Mesenteric fat pad (tissue), 1 donor: ENCODE data around the gene ADGRL1. TPM values are rescaled to one million over a fixed set of nuclear protein-coding genes. Genes with fewer than 3 reads are reported as not detected.
"Not testable (repeated sequence)": the region's sequence is repeated elsewhere in the genome, so short reads cannot be mapped to it uniquely, and the experiment has no call there.

Experiments
- DNase-seq: peaks from one replicate; pipeline ENCODE4 v3.0.0-alpha.2; 2020; ENCODE audit warnings: low spot score
- long read RNA-seq: library from polyadenylated mRNA; unstranded; transcript quantifications from one replicate; pipeline ENCODE4 v2.0.0, GENCODE V29; 2020
- total RNA-seq: library from RNA; stranded (reverse); fragmentation: NEBNext Ultra II Directional; extraction: Animal tissue kit (Norgen Biotek cat#: 25700); gene quantifications from one replicate; pipeline ENCODE4 v1.2.1, GENCODE V29; 2021
- donor health status: DM: yes; HTN: yes; CAD: no.

Gene ADGRL1
- 27.1 TPM for total RNA-seq
- long read RNA-seq, partial matches to known transcripts, result 0 of 11 reads
- long read RNA-seq, other reads (novel, unspliced or antisense), result 11 of 11 reads

- not testable (repeated sequence) for DNase-seq
These were observed at the start of gene ADGRL1 for GRCh38 chr19:14205452-14206287. Gene ADGRL1, minus strand, starts transcription at chr19:14206169. Its CDS starts 22,567 bp downstream, at chr19:14183602.

GRCh38 chr19:14255316-14255715 lies 49.3 kb upstream of the ADGRL1 start:
- not testable (repeated sequence) for DNase-seq

GRCh38 chr19:14253822-14254599 lies 48.0 kb upstream of the ADGRL1 start:
- DNase-seq, result not testable (repeated sequence)

GRCh38 chr19:14252136-14252535 lies 46.2 kb upstream of the ADGRL1 start:
- DNase-seq, result not testable (repeated sequence)

- no peak for DNase-seq
These were observed 44.9 kb upstream of the ADGRL1 start for GRCh38 chr19:14250870-14251269.

GRCh38 chr19:14250315-14250714 lies 44.3 kb upstream of the ADGRL1 start:
- not testable (repeated sequence) for DNase-seq

GRCh38 chr19:14249891-14250290 lies 43.9 kb upstream of the ADGRL1 start:
- not testable (repeated sequence) for DNase-seq

GRCh38 chr19:14249012-14249754 lies 43.2 kb upstream of the ADGRL1 start:
- not testable (repeated sequence) for DNase-seq

- DNase-seq, result no peak
These were observed 42.6 kb upstream of the ADGRL1 start for GRCh38 chr19:14248578-14249011.

GRCh38 chr19:14247548-14248471 lies 41.8 kb upstream of the ADGRL1 start:
- not testable (repeated sequence) for DNase-seq

- DNase-seq, result not testable (repeated sequence)
These were observed 41.2 kb upstream of the ADGRL1 start for GRCh38 chr19:14247205-14247547.

- not testable (repeated sequence) for DNase-seq
These were observed 38.4 kb upstream of the ADGRL1 start for GRCh38 chr19:14244393-14244792.

- DNase-seq, result not testable (repeated sequence)
These were observed 37.7 kb upstream of the ADGRL1 start for GRCh38 chr19:14243718-14244117.

- DNase-seq, result no peak
These were observed 31.3 kb upstream of the ADGRL1 start for GRCh38 chr19:14237014-14237941.

- not testable (repeated sequence) for DNase-seq
These were observed 27.0 kb upstream of the ADGRL1 start for GRCh38 chr19:14232945-14233344.

- DNase-seq, result not testable (repeated sequence)
These were observed 22.6 kb upstream of the ADGRL1 start for GRCh38 chr19:14228446-14229071.

GRCh38 chr19:14226498-14226897 lies 20.5 kb upstream of the ADGRL1 start:
- not testable (repeated sequence) for DNase-seq

GRCh38 chr19:14222886-14223285 lies 16.9 kb upstream of the ADGRL1 start:
- DNase-seq, result no peak
